ENCODE data around the gene KCNC3. TPM values are rescaled to one million over a fixed set of nuclear protein-coding genes. Genes with fewer than 3 reads are reported as not detected.

KCNC3 gene
- total and polyA plus RNA-seq, 2 of the 13 experiments (the other 11 are each of a cell fraction or from before 2014, with no cell fraction given), result 0.29 to 1.7 TPM

DNA sequence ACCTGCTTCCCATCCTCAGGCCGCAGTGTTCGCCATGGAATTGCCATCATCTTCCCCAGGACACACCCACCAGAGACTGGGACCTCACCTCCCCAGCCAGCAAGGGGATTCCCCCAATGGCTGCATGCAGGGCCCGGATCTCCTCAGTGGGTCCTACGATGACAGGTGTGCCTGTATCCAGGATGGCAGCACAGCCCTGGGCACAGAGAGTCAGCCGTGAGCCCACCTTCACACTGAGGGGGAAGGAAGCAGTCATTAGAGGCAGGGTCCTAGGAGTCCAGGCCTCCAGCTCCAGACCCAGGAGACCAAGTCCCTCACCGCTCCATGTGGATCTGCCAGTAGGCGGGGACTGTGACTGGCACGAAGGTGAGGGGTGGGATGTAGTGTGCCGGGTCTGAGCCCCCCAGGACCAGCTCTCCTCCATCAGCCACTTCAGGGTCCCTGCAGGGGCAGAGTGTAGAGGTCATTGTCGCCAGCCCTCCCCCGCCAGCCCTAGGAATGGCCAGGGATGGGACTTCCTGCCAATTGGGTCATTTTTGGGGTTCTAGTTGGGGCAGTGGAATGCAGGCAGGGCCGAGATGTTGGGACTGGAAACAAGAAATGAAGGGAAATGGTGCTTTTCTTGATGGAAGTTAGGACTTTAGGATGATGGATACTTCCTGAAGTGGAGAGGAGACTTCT, 5.7 kb upstream of the KCNC3 start (continued):
- TF ChIP-seq ISX (CRISPR knock-in tag; conservative IDR thresholded peaks at IDR 0.05) (no peak), ZNF816 (CRISPR knock-in tag; IDR thresholded peaks at IDR 0.05; ENCODE audit: borderline replicate concordance) (no peak), NR2F6 (IDR thresholded peaks at IDR 0.05) (no peak), NR2F6 (CRISPR knock-in tag; IDR thresholded peaks at IDR 0.05) (no peak)

DNA sequence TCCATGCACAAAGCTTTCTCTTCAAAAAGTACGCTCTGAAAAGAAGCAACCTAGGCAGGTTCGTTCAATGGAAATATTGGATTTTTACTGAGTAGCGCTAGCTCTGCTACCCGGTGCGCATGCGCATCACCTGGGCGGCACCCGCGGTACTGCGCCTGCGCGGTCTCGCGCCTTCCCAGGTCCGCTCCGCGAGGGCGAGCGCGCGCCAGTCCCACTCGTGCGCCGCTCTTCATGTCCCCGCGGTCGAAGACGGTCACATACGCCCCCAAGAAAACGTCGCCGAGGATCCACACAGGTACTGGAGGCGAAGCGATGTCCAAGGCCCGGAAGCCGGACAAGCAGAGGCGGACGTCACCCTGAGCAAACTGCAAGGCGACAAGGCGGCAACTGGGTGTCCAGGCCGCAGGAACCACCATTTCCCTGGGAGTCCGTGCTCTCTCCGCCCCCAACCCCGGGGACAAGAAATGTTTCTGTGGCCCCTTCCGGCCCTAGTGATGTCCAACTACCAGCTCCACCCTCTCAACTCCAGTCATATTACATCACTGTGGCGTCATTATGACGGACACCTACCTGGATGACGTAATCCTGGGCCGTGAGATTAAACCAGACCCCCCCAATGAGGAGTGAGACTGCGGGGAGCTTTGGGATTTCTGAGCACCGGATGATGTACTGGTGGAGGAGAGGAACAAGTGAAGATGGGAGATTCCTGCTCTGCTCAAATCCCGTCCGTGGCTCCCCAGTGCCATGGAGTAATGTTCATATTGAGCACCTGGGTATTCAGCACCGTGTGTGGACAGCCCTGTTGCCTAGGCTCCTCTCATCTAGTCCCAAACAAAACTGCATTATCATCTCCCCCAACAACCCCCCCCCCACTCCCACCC, 4.8 kb upstream of the KCNC3 start:
- ChIA-PET CTCF (ENCODE audit: low intra/inter-chr PET ratio, low total read pairs) (no interaction called here), POLR2A (interaction anchor here (0.8 to 1.4 kb wide), 7 partner anchors 8 to 129 kb away, joined by 3 to 7 read pairs (median 5); partner anchors contain the start of gene POLD1)
- TF ChIP-seq RFX1 (IDR thresholded peaks at IDR 0.05), result no peak
- TF ChIP-seq, protein P1, sequence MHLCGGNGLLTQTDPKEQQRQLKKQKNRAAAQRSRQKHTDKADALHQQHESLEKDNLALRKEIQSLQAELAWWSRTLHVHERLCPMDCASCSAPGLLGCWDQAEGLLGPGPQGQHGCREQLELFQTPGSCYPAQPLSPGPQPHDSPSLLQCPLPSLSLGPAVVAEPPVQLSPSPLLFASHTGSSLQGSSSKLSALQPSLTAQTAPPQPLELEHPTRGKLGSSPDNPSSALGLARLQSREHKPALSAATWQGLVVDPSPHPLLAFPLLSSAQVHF (CRISPR knock-in tag; IDR thresholded peaks at IDR 0.05), result peak; percentile 90
- TF ChIP-seq, protein P2, sequence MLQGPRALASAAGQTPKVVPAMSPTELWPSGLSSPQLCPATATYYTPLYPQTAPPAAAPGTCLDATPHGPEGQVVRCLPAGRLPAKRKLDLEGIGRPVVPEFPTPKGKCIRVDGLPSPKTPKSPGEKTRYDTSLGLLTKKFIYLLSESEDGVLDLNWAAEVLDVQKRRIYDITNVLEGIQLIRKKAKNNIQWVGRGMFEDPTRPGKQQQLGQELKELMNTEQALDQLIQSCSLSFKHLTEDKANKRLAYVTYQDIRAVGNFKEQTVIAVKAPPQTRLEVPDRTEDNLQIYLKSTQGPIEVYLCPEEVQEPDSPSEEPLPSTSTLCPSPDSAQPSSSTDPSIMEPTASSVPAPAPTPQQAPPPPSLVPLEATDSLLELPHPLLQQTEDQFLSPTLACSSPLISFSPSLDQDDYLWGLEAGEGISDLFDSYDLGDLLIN (CRISPR knock-in tag; IDR thresholded peaks at IDR 0.05; ENCODE audit: borderline replicate concordance), result peak; percentile 70; the same call in 1 of the 2 replicates
- TF ChIP-seq ZNF768 (CRISPR knock-in tag; IDR thresholded peaks at IDR 0.05), result peak; percentile 55; the same call in 1 of the 2 replicates
- TF ChIP-seq ATRX (CRISPR knock-in tag; IDR thresholded peaks at IDR 0.05; ENCODE audit: borderline replicate concordance), result no peak
- TF ChIP-seq MED13 (CRISPR knock-in tag; IDR thresholded peaks at IDR 0.05), result peak; percentile 34; the same call in 1 of the 2 replicates
- peak; percentile 86; the same call in 1 of the 2 replicates for TF ChIP-seq ZNF709 (CRISPR knock-in tag; IDR thresholded peaks at IDR 0.05)
- no peak for TF ChIP-seq NPAS2 (CRISPR knock-in tag; IDR thresholded peaks at IDR 0.05; ENCODE audit: borderline replicate concordance)
- TF ChIP-seq, protein P3, sequence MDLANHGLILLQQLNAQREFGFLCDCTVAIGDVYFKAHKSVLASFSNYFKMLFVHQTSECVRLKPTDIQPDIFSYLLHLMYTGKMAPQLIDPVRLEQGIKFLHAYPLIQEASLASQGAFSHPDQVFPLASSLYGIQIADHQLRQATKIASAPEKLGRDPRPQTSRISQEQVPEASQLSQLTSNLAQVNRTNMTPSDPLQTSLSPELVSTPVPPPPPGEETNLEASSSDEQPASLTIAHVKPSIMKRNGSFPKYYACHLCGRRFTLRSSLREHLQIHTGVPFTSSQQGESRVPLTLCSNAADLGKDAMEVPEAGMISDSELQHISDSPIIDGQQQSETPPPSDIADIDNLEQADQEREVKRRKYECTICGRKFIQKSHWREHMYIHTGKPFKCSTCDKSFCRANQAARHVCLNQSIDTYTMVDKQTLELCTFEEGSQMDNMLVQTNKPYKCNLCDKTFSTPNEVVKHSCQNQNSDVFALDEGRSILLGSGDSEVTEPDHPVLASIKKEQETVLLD (CRISPR knock-in tag; IDR thresholded peaks at IDR 0.05; ENCODE audit: low read depth), result peak; percentile 67; the same call in 1 of the 2 replicates
- TF ChIP-seq, protein P4, sequence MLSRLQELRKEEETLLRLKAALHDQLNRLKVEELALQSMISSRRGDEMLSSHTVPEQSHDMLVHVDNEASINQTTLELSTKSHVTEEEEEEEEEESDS (CRISPR knock-in tag; IDR thresholded peaks at IDR 0.05; ENCODE audit: borderline replicate concordance), result no peak
- peak; percentile 58; the same call in 1 of the 2 replicates for TF ChIP-seq ZNF556 (CRISPR knock-in tag; IDR thresholded peaks at IDR 0.05; ENCODE audit: borderline replicate concordance)
- TF ChIP-seq ZNF563 (CRISPR knock-in tag; IDR thresholded peaks at IDR 0.05), result peak; percentile 86; the same call in 1 of the 2 replicates
- no peak for TF ChIP-seq PCBP1 (IDR thresholded peaks at IDR 0.05; ENCODE audit: borderline replicate concordance, low read depth, low read length)
- 0 out of 2 replicates have a peak, but pooled peaks have one; percentile 61 for TF ChIP-seq ZNF557 (CRISPR knock-in tag; IDR thresholded peaks at IDR 0.05)
- TF ChIP-seq FOSL1 (CRISPR knock-in tag; IDR thresholded peaks at IDR 0.05; ENCODE audit: borderline replicate concordance), result peak; percentile 35; the same call in 1 of the 2 replicates

More for the DNA sequence above, 4.8 kb upstream of the KCNC3 start:
- ATAC-seq (no peak), DNase-seq (ENCODE audit: low spot score) (no peak), FAIRE-seq (no peak)
- Histone ChIP-seq H3K27ac (ENCODE audit: extremely low read length, insufficient read depth, low read length) (peak overlapping the region; percentile 65), H3K4me1 (ENCODE audit: insufficient read depth, low read length) (peaks cover 45% of the 10 kb centered on the region), H3K4me3 (replicated peaks in 1 of 3; ENCODE audit: insufficient read depth in 1 of 3, low read depth in 2 of 3, low read length in 3 of 3) (peak overlapping the region; percentile 46 to 68 (median 52); a peak in 5 of 6 replicates), H3K79me2 (ENCODE audit: insufficient read depth, low read length) (no peaks in the 10 kb centered on the region), H3K27me3 (ENCODE audit: control insufficient read depth in 1 of 2, insufficient read depth in 2 of 2, low read length in 2 of 2) (no peaks in the 10 kb centered on the region), H3K9me3 (ENCODE audit: low read length) (no peaks in the 10 kb centered on the region), H3K36me3 (replicated peaks in 1 of 2; ENCODE audit: control insufficient read depth in 1 of 2, insufficient read depth in 2 of 2, low read length in 2 of 2) (no peaks in the 10 kb centered on the region), H3K9ac (ENCODE audit: insufficient read depth, low read depth, low read length) (peak overlapping the region; percentile 69), H4K20me1 (ENCODE audit: insufficient read depth, low read length) (no peaks in the 10 kb centered on the region), H2AFZ (ENCODE audit: low read length) (no peak overlapping the region), H3K4me2 (ENCODE audit: low read depth, low read length) (peak overlapping the region; percentile 71)
- in situ Hi-C loops (cut with HindIII; ENCODE audit: extremely low pct_ligation_motif_present, low pct_unique_long_range_greater_than_20kb), result no loop called here
- WGBS (ENCODE audit: low lambda C conversion rate), result 57% methylated on average over 40 of the region's 54 CpGs
- TSS peak; percentile 71 for BruUV-seq (replicated peaks)
- intact Hi-C loops (cut with micrococcal nuclease; ENCODE audit: unreplicated experiment), result loop anchor here (1.0 kb wide), 1 partner anchor 15 kb away; no protein-coding TSS in a partner anchor

Measured in HepG2 (cell line).